K562 (cell line): ENCODE measurements around the gene HCFC1R1.

ENCODE experiments used
- ATF7 ChIP-seq: fragments of 450-650 bp; IDR thresholded peaks from 2 replicates; pipeline ENCODE4 v1.7.1; 2014; ENCODE audit warnings: mild to moderate bottlenecking, moderate library complexity
- EP300 ChIP-seq: IDR thresholded peaks from 2 replicates; pipeline ENCODE4 v1.6.1; 2012; ENCODE audit warnings: low read length, improper control_type of control experiment
- ETS1 ChIP-seq: conservative IDR thresholded peaks from 2 replicates; pipeline ENCODE4 v1.6.1; 2011; ENCODE audit warnings: low read depth, mild to moderate bottlenecking, low read length; ENCODE audit not compliant: control insufficient read depth
- HMG20A ChIP-seq: fragments of 450-650 bp; formaldehyde crosslinking; conservative IDR thresholded peaks from 2 replicates; pipeline ENCODE4 v1.4.0; 2020; ENCODE audit warnings: mild to moderate bottlenecking, mixed read lengths
- JUND ChIP-seq, 2 experiments: IDR thresholded peaks; 2 replicates in 1 of 2; 3 replicates in 1 of 2; pipeline ENCODE4 v1.6.1; 2011; ENCODE audit warnings: borderline replicate concordance in 2 of 2, low read depth in 2 of 2, low read length in 2 of 2, improper control_type of control experiment in 1 of 2, missing biosample characterization in 1 of 2, missing genetic modification characterization in 1 of 2, missing genetic modification reagents in 1 of 2
- MBD2 ChIP-seq: sonication (generic); IDR thresholded peaks from 2 replicates; pipeline ENCODE4 v1.6.1; 2016; ENCODE audit warnings: low read depth, borderline replicate concordance
- MNT ChIP-seq, 2 experiments: fragments of 450-650 bp; conservative IDR thresholded peaks; 2 replicates each; pipeline ENCODE4 v1.6.1; 2017; ENCODE audit warnings: mild to moderate bottlenecking in 2 of 2, moderate library complexity in 2 of 2
- REST ChIP-seq, 2 experiments: fragments of 450-650 bp; formaldehyde crosslinking in 1 of 2; IDR thresholded peaks; 2 replicates each; pipeline versions ENCODE4 v1.4.0 to v1.6.1; 2014 to 2020; ENCODE audit warnings: mild to moderate bottlenecking in 2 of 2, borderline replicate concordance in 1 of 2, low read depth in 1 of 2
- STAT6 ChIP-seq: sonication (generic); formaldehyde crosslinking; IDR thresholded peaks from 2 replicates; pipeline ENCODE4 v1.8.1; 2023; ENCODE audit warnings: mild to moderate bottlenecking, missing genetic modification reagents
- TBL1XR1 ChIP-seq, 2 experiments: IDR thresholded peaks; 2 replicates each; pipeline ENCODE4 v1.6.1; 2012; ENCODE audit warnings: improper control_type of control experiment in 2 of 2, low read length in 2 of 2, mild to moderate bottlenecking in 1 of 2
- U2AF1 ChIP-seq: fragments of 200-400 bp; formaldehyde crosslinking; optimal IDR thresholded peaks from 2 replicates; pipeline ENCODE3; 2017; ENCODE audit warnings: mild to moderate bottlenecking, low read depth, low read length, moderate library complexity
- TF ChIP-seq, protein P1 (sequence below), 3 experiments: IDR thresholded peaks in 2 of 3; conservative IDR thresholded peaks in 1 of 3; 2 replicates each; pipeline ENCODE4 v1.5.1; 2011 to 2012; ENCODE audit warnings: low read length in 3 of 3, mild to moderate bottlenecking in 3 of 3, control low read depth in 2 of 3, improper control_type of control experiment in 1 of 3, inconsistent platforms in 1 of 3, low read depth in 1 of 3, mixed read lengths in 1 of 3, moderate library complexity in 1 of 3; ENCODE audit not compliant: insufficient read depth in 2 of 3
- TF ChIP-seq, protein P2 (sequence below): sonication (generic); formaldehyde crosslinking; IDR thresholded peaks from 2 replicates; pipeline ENCODE4 v1.8.0; 2022; ENCODE audit warnings: mild to moderate bottlenecking, missing genetic modification reagents

DNA sequence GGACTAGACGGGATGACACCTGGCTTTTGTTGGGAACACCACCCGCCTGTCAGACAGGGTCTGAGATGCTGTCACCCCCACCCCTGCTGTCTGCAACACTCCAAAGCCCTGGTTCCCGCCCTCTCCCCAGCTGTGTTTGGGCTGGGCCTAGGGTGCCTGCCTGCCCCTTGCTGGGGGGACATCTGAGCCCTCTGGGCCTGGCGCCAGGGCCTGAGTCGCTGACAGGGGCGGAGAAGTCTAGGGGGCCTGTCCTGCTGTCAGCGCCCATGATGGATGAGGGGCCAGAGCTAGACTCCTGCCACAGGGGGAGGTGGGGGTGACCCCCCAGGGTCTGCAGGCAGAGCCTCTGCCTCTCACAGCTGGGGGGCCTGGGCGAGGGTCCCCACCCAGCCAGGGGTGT is 35.9 kb downstream of the HCFC1R1 start:
- TF ChIP-seq HMG20A (CRISPR knock-in tag) (no peak), STAT6 (CRISPR knock-in tag) (no peak), U2AF1 (no peak), REST (IDR thresholded peaks at IDR 0.05; ENCODE audit: borderline replicate concordance) (no peak), REST (CRISPR knock-in tag; IDR thresholded peaks at IDR 0.05; ENCODE audit: low read depth) (no peak), MBD2 (no peak), JUND (IDR thresholded peaks at IDR 0.05; ENCODE audit: borderline replicate concordance, low read depth, low read length) (no peak), JUND (tag; IDR thresholded peaks at IDR 0.05; ENCODE audit: borderline replicate concordance, low read depth, low read length) (no peak), EP300 (no peak), ETS1 (no peak), MNT (conservative IDR thresholded peaks at IDR 0.05) (no peak), ATF7 (no peak), TBL1XR1 (IDR thresholded peaks at IDR 0.05; ENCODE audit: low read length in 2 of 2) (no peak)
- TF ChIP-seq, protein P1, sequence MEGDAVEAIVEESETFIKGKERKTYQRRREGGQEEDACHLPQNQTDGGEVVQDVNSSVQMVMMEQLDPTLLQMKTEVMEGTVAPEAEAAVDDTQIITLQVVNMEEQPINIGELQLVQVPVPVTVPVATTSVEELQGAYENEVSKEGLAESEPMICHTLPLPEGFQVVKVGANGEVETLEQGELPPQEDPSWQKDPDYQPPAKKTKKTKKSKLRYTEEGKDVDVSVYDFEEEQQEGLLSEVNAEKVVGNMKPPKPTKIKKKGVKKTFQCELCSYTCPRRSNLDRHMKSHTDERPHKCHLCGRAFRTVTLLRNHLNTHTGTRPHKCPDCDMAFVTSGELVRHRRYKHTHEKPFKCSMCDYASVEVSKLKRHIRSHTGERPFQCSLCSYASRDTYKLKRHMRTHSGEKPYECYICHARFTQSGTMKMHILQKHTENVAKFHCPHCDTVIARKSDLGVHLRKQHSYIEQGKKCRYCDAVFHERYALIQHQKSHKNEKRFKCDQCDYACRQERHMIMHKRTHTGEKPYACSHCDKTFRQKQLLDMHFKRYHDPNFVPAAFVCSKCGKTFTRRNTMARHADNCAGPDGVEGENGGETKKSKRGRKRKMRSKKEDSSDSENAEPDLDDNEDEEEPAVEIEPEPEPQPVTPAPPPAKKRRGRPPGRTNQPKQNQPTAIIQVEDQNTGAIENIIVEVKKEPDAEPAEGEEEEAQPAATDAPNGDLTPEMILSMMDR (IDR thresholded peaks at IDR 0.05 in 2 of 3, conservative IDR thresholded peaks at IDR 0.05 in 1 of 3; ENCODE audit: insufficient read depth in 2 of 3, low read depth in 1 of 3, low read length in 3 of 3): no peak
- TF ChIP-seq, protein P2, sequence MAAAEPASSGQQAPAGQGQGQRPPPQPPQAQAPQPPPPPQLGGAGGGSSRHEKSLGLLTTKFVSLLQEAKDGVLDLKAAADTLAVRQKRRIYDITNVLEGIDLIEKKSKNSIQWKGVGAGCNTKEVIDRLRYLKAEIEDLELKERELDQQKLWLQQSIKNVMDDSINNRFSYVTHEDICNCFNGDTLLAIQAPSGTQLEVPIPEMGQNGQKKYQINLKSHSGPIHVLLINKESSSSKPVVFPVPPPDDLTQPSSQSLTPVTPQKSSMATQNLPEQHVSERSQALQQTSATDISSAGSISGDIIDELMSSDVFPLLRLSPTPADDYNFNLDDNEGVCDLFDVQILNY (CRISPR knock-in tag): no peak
